HG02943 (cell line): Measurements from ENCODE around the gene NMRAL1.

Experiments
- ATAC-seq: cut with Tn5 transposase; IDR thresholded peaks from one replicate; pipeline ENCODE4 v1.9.1; 2021; ENCODE audit warnings: mild to moderate bottlenecking, low read depth, moderate library complexity; ENCODE audit not compliant: unreplicated experiment

NMRAL1 gene

GRCh38 chr16:4474192-4474961 lies at the start of gene NMRAL1:
Gene NMRAL1, minus strand, starts transcription at chr16:4474625. Its CDS starts 493 bp downstream, at chr16:4474132.
- ATAC-seq, result no peak

GRCh38 chr16:4523686-4524085 lies 49.3 kb upstream of the NMRAL1 start:
- ATAC-seq, result no peak

GRCh38 chr16:4522051-4522581 lies 47.7 kb upstream of the NMRAL1 start:
- no peak for ATAC-seq

- ATAC-seq, result no peak
These were observed 46.5 kb upstream of the NMRAL1 start for GRCh38 chr16:4520913-4521312.

- no peak for ATAC-seq
These were observed 45.0 kb upstream of the NMRAL1 start for GRCh38 chr16:4519274-4520058.

- ATAC-seq, result no peak
These were observed 43.6 kb upstream of the NMRAL1 start for GRCh38 chr16:4517812-4518680.

GRCh38 chr16:4515611-4516233 lies 41.3 kb upstream of the NMRAL1 start:
- ATAC-seq, result no peak

GRCh38 chr16:4514606-4515005 lies 40.2 kb upstream of the NMRAL1 start:
- ATAC-seq, result no peak

- no peak for ATAC-seq
These were observed 39.5 kb upstream of the NMRAL1 start for GRCh38 chr16:4513881-4514280.

- no peak for ATAC-seq
These were observed 38.8 kb upstream of the NMRAL1 start for GRCh38 chr16:4513086-4513860.

GRCh38 chr16:4512473-4512872 lies 38.0 kb upstream of the NMRAL1 start:
- ATAC-seq, result no peak

- ATAC-seq, result no peak
These were observed 37.1 kb upstream of the NMRAL1 start for GRCh38 chr16:4511441-4512082.

- ATAC-seq, result no peak
These were observed 36.5 kb upstream of the NMRAL1 start for GRCh38 chr16:4510747-4511426.

- no peak for ATAC-seq
These were observed 35.7 kb upstream of the NMRAL1 start for GRCh38 chr16:4510131-4510530.

- no peak for ATAC-seq
These were observed 35.0 kb upstream of the NMRAL1 start for GRCh38 chr16:4509420-4509819.

- no peak for ATAC-seq
These were observed 34.4 kb upstream of the NMRAL1 start for GRCh38 chr16:4508806-4509205.

- no peak for ATAC-seq
These were observed 33.3 kb upstream of the NMRAL1 start for GRCh38 chr16:4507588-4508345.

GRCh38 chr16:4506450-4506849 lies 32.0 kb upstream of the NMRAL1 start:
- no peak for ATAC-seq
